ENCODE measurements around the gene TTC39B. TPM values are rescaled to one million over a fixed set of nuclear protein-coding genes. Genes with fewer than 3 reads are reported as not detected.

Gene TTC39B
- total RNA-seq, 4 donors from 2014 or later, result 23.3 to 62.8 (median 38.1) TPM

DNA sequence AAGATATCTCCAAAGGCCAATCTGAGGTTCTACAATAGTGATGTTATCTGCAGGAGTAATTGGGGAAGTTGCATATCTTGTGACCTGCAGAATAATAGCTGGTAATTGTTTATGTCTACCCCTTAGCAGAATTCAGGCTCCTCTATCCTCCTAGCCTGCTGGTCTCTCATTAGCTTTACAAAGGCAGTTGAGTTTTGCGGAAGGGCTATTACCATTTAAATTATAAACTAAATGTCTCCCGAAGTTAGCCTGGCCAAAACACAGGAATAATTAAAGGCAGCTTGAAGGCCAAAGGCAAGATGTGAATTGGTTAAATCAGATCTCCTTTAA, 168.7 kb downstream of the TTC39B start:
- TF ChIP-seq, protein P1, sequence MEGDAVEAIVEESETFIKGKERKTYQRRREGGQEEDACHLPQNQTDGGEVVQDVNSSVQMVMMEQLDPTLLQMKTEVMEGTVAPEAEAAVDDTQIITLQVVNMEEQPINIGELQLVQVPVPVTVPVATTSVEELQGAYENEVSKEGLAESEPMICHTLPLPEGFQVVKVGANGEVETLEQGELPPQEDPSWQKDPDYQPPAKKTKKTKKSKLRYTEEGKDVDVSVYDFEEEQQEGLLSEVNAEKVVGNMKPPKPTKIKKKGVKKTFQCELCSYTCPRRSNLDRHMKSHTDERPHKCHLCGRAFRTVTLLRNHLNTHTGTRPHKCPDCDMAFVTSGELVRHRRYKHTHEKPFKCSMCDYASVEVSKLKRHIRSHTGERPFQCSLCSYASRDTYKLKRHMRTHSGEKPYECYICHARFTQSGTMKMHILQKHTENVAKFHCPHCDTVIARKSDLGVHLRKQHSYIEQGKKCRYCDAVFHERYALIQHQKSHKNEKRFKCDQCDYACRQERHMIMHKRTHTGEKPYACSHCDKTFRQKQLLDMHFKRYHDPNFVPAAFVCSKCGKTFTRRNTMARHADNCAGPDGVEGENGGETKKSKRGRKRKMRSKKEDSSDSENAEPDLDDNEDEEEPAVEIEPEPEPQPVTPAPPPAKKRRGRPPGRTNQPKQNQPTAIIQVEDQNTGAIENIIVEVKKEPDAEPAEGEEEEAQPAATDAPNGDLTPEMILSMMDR (IDR thresholded peaks at IDR 0.05), result no peak
- TF ChIP-seq POLR2A (IDR thresholded peaks at IDR 0.05) (no peak), POLR2AphosphoS5 (IDR thresholded peaks at IDR 0.05) (no peak), EP300 (IDR thresholded peaks at IDR 0.05; ENCODE audit: low read depth) (no peak)
- DNase-seq, result no peak
- Histone ChIP-seq H3K4me3 (no peak overlapping the region), H3K4me1 (peaks cover 0 to 11% (median 8%) of the 10 kb centered on the region in 4 donors), H3K9me3 (no peaks in the 10 kb centered on the region), H3K36me3 (no peaks in the 10 kb centered on the region), H3K27me3 (no peaks in the 10 kb centered on the region), H3K27ac (no peak overlapping the region)
- 85% methylated on average over 2 of the region's 2 CpGs; no CpG with 5 or more reads in 1 of the 2 donors for WGBS, 2 donors (ENCODE audit: low coverage in 1 of 2)
- intact Hi-C loops (cut with DNase I; ENCODE audit: low total_unique reads) (no loop called here), in situ Hi-C loops (cut with MboI; ENCODE audit: low pct_ligation_motif_present in 1 of 4, low pct_unique_long_range_greater_than_20kb in 1 of 4, low sequenced_read_pairs in 3 of 4) (loop anchor here in 2 of 4 donors (25.0 kb wide), 3 partner anchors 376 to 526 kb away; no protein-coding TSS in a partner anchor)

DNA sequence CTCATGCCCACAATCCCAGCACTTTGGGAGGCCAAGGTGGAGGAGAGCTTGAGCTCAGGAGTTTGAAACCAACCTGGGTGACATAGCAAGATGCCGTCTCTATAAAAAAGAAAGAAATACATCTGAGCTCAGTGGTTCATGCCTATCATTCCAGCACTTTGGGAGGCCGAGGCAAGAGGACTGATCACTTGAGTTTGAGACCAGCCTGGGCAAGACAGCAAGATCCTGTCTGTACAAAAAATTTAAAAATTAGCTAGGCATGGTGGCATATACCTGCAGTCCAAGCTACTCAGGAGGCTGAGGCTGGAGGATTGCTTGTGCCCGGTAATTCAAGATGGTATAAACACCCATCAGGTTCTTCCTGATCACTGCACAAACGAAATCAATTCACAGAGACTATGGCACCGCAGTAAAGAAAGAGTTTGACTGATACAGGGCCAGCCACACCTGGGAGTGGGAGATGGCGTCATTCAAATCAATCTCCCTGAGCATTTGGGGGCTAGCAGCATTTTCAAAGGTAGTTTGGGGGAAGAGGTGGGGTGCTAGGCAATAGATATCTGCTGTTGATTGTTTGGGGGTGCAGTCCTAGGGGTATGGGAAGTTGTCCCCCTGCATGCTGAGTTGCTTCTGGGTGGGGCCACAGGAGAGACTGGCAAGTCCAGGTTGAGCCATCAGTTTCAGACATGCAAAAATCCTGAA, 169.2 kb downstream of the TTC39B start:
- H3K4me1 ChIP-seq, result peaks cover 0 to 11% (median 8%) of the 10 kb centered on the region in 4 donors
- H3K9me3 ChIP-seq, result no peaks in the 10 kb centered on the region
- in situ Hi-C loops (cut with MboI; ENCODE audit: low pct_ligation_motif_present in 1 of 4, low pct_unique_long_range_greater_than_20kb in 1 of 4, low sequenced_read_pairs in 3 of 4), result loop anchor here in 2 of 4 donors (25.0 kb wide), 3 partner anchors 376 to 526 kb away; no protein-coding TSS in a partner anchor
- TF ChIP-seq, protein P1 (IDR thresholded peaks at IDR 0.05), result no peak
- TF ChIP-seq POLR2A (IDR thresholded peaks at IDR 0.05), result no peak
- no peak overlapping the region for H3K27ac ChIP-seq
- no peaks in the 10 kb centered on the region for H3K36me3 ChIP-seq
- no peak for DNase-seq
- no peak overlapping the region for H3K4me3 ChIP-seq
- WGBS, 2 donors (ENCODE audit: low coverage in 1 of 2), result 91 to 100% methylated on average over 2 to 6 of the region's 6 CpGs
- H3K27me3 ChIP-seq, result no peaks in the 10 kb centered on the region
- intact Hi-C loops (cut with DNase I; ENCODE audit: low total_unique reads), result no loop called here

DNA sequence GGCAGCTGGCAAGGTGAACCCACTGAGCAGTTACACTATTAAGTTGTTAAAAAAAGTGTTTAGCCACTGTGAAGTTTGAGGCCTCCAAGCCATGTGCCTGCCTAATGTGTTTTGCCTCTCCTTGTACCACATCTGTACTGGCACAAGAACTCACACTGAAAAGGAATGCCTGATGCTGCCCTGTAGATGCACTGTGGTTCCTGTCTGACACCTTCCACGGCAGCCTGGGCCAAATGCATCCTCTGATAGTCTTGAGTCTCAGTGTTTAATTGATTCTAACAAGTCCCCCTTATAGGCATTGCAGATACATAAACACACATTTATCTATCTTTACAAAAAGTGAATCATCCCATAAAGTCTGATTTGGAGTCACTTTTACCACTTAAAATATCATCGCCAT, 169.9 kb downstream of the TTC39B start:
- TF ChIP-seq EP300 (IDR thresholded peaks at IDR 0.05; ENCODE audit: low read depth) (no peak), POLR2AphosphoS5 (IDR thresholded peaks at IDR 0.05) (no peak), POLR2A (IDR thresholded peaks at IDR 0.05) (no peak)
- TF ChIP-seq, protein P1 (IDR thresholded peaks at IDR 0.05), result no peak
- Histone ChIP-seq H3K4me1 (peaks cover 0 to 11% (median 8%) of the 10 kb centered on the region in 4 donors), H3K4me3 (no peak overlapping the region), H3K27me3 (no peaks in the 10 kb centered on the region), H3K9me3 (no peaks in the 10 kb centered on the region), H3K27ac (no peak overlapping the region), H3K36me3 (no peaks in the 10 kb centered on the region)
- intact Hi-C loops (cut with DNase I; ENCODE audit: low total_unique reads), result no loop called here
- 74 to 100% methylated on average over 1 to 2 of the region's 2 CpGs for WGBS, 2 donors (ENCODE audit: low coverage in 1 of 2)
- in situ Hi-C loops (cut with MboI; ENCODE audit: low pct_ligation_motif_present in 1 of 4, low pct_unique_long_range_greater_than_20kb in 1 of 4, low sequenced_read_pairs in 3 of 4), result loop anchor here in 2 of 4 donors (25.0 kb wide), 3 partner anchors 375 to 525 kb away; no protein-coding TSS in a partner anchor
- no peak for DNase-seq

DNA sequence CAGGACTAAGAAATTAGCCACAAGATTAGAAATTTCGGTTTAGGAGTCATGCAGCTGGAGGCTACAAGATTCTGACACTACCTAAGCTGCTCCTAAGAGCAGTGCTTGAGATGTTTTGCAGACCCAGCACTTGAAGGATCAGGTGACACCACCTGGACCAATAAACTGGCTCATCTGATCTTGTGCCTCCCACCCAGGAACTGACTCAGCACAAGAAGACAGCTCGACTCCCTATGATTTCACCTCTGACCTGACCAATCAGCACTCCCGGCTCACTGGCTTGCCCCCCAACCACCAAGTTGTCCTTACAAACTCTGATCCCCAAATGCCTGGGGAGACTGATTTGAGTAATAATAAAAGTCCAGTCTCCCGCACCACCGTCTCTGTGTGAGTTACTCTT, 170.4 kb downstream of the TTC39B start:
- H3K27ac ChIP-seq, result no peak overlapping the region
- intact Hi-C loops (cut with DNase I; ENCODE audit: low total_unique reads) (no loop called here), in situ Hi-C loops (cut with MboI; ENCODE audit: low pct_ligation_motif_present in 1 of 4, low pct_unique_long_range_greater_than_20kb in 1 of 4, low sequenced_read_pairs in 3 of 4) (loop anchor here in 2 of 4 donors (25.0 kb wide), 3 partner anchors 374 to 524 kb away; no protein-coding TSS in a partner anchor)
- no peaks in the 10 kb centered on the region for H3K27me3 ChIP-seq
- 80 to 85% methylated on average over 3 to 5 of the region's 5 CpGs for WGBS, 2 donors (ENCODE audit: low coverage in 1 of 2)
- H3K36me3 ChIP-seq, result no peaks in the 10 kb centered on the region
- TF ChIP-seq, protein P1 (IDR thresholded peaks at IDR 0.05), result no peak
- TF ChIP-seq POLR2A (IDR thresholded peaks at IDR 0.05) (no peak), EP300 (IDR thresholded peaks at IDR 0.05; ENCODE audit: low read depth) (no peak), POLR2AphosphoS5 (IDR thresholded peaks at IDR 0.05) (no peak)
- peaks cover 0 to 11% (median 8%) of the 10 kb centered on the region in 4 donors for H3K4me1 ChIP-seq
- H3K9me3 ChIP-seq, result no peaks in the 10 kb centered on the region
- no peak overlapping the region for H3K4me3 ChIP-seq
- DNase-seq, result no peak

All from transverse colon (tissue), 4 donors.